ENCODE measurements around the gene HACE1. TPM values are rescaled to one million over a fixed set of nuclear protein-coding genes. Genes with fewer than 3 reads are reported as not detected.

The HACE1 gene
- total RNA-seq, 1 experiment from 2014 or later: 17.4 TPM

GRCh38 chr6:104704191-104704590, 155.5 kb downstream of the HACE1 start:
- Histone ChIP-seq H3K4me3 (no peak overlapping the region), H3K27me3 (replicated peaks) (no peaks in the 10 kb centered on the region), H3K9me3 (replicated peaks) (no peaks in the 10 kb centered on the region), H3K36me3 (no peaks in the 10 kb centered on the region), H3K27ac (no peak overlapping the region; the same call in 1 of the 2 replicates), H3K4me1 (replicated peaks) (peaks cover 14% of the 10 kb centered on the region)
- DNase-seq (ENCODE audit: low read depth in 1 of 2, low spot score in 2 of 2): no peak

- H3K36me3 ChIP-seq: no peaks in the 10 kb centered on the region
- peaks cover 14% of the 10 kb centered on the region for H3K4me1 ChIP-seq (replicated peaks)
- DNase-seq (ENCODE audit: low read depth in 1 of 2, low spot score in 2 of 2): no peak
- no peaks in the 10 kb centered on the region for H3K27me3 ChIP-seq (replicated peaks)
- no peaks in the 10 kb centered on the region for H3K9me3 ChIP-seq (replicated peaks)
- no peak overlapping the region for H3K27ac ChIP-seq
- no peak overlapping the region for H3K4me3 ChIP-seq
Observed at GRCh38 chr6:104702126-104702841, 157.4 kb downstream of the HACE1 start.

DNA sequence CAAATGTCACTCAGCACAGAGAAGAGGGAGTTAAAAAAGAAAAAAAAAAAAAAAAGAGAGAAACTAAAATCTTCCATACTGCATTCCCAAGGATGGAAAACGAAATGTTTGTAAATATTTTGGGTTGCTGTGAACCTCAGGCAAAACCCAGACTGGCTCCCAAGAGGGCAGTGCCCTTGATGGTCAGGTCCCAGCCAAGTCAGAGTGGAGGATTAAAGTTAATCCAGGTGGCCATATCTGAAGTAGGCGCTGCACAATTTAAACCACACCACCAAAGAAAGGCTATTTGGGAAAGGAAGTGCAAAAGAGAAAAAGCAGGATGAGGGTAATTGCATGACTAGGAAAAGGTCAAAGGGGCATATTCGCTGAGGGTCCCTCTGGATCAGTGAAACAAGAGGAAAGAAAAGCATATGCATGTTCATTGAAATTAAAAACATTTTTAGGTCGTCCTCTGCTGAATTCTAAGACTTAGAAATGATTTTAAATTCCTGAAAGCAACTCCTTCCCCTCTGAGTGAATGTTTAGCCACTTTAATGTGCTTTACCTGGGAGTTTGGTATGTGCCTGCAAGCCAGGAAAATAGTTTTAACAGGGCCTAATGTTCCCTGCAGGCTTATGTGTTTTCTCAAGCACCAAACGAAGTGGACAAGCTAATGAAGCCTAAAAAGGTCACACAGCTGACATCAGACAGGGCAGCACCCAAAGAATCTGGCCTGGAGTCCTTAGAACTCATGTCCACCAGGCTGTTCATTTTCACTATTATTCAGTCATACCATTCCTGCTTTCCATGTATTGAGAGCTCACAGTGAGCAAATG, 159.1 kb downstream of the HACE1 start:
- H3K9me3 ChIP-seq (replicated peaks): no peaks in the 10 kb centered on the region
- H3K4me3 ChIP-seq: no peak overlapping the region
- no peaks in the 10 kb centered on the region for H3K27me3 ChIP-seq (replicated peaks)
- DNase-seq (ENCODE audit: low read depth in 1 of 2, low spot score in 2 of 2): no peak
- no peak overlapping the region for H3K27ac ChIP-seq
- peaks cover 13% of the 10 kb centered on the region for H3K4me1 ChIP-seq (replicated peaks)
- no peaks in the 10 kb centered on the region for H3K36me3 ChIP-seq

GRCh38 chr6:104699593-104700329, 160.0 kb downstream of the HACE1 start:
- Histone ChIP-seq H3K4me3 (no peak overlapping the region), H3K36me3 (no peaks in the 10 kb centered on the region), H3K27ac (no peak overlapping the region), H3K27me3 (replicated peaks) (no peaks in the 10 kb centered on the region), H3K4me1 (replicated peaks) (peaks cover 5% of the 10 kb centered on the region), H3K9me3 (replicated peaks) (no peaks in the 10 kb centered on the region)
- no peak for DNase-seq (ENCODE audit: low read depth in 1 of 2, low spot score in 2 of 2)

DNA sequence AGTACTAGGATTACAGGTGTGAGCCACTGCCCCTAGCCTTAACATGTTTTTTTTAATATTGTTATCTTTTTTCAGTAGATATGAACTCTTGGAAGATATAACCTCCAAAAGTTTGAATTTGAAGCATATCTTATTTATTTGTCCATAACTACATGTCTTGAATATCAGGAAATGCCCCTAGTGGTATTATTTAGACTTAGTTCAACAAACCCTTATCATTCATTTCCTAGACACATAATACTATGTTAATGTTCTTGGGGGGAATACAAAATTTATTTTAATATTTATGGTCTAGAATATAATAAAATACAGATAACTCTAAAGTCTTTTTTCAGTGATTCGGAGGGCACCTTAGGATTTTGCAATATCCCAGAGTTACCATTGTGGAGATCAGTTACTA, 160.7 kb downstream of the HACE1 start:
- no peaks in the 10 kb centered on the region for H3K36me3 ChIP-seq
- no peaks in the 10 kb centered on the region for H3K4me1 ChIP-seq (replicated peaks)
- H3K27me3 ChIP-seq (replicated peaks): no peaks in the 10 kb centered on the region
- no peaks in the 10 kb centered on the region for H3K9me3 ChIP-seq (replicated peaks)
- H3K27ac ChIP-seq: no peak overlapping the region
- DNase-seq (ENCODE audit: low read depth in 1 of 2, low spot score in 2 of 2): no peak
- no peak overlapping the region for H3K4me3 ChIP-seq

DNA sequence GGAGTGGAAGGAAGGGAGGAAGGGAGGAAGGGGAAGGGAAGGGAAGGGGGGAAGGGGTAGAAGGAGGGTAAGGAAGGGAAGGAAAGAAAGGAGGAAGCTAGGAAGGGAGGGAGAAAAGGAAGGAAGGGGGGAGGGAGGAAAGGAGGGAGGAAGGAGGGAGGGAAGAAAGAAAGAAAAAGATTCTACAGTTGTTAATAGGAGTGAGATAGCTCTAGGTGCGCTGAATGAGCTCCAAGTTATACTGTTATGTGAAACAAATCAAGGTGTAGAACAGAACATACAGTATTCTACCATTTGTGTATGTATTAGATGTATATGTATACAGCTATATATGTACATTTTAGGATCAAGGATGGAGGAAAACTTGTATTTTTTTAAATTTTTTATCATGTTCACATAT, 167.7 kb downstream of the HACE1 start:
- Histone ChIP-seq H3K27me3 (replicated peaks) (no peaks in the 10 kb centered on the region), H3K36me3 (no peaks in the 10 kb centered on the region), H3K9me3 (replicated peaks) (no peaks in the 10 kb centered on the region), H3K4me3 (no peak overlapping the region), H3K27ac (no peak overlapping the region), H3K4me1 (replicated peaks) (no peaks in the 10 kb centered on the region)
- DNase-seq (ENCODE audit: low read depth in 1 of 2, low spot score in 2 of 2): no peak

DNA sequence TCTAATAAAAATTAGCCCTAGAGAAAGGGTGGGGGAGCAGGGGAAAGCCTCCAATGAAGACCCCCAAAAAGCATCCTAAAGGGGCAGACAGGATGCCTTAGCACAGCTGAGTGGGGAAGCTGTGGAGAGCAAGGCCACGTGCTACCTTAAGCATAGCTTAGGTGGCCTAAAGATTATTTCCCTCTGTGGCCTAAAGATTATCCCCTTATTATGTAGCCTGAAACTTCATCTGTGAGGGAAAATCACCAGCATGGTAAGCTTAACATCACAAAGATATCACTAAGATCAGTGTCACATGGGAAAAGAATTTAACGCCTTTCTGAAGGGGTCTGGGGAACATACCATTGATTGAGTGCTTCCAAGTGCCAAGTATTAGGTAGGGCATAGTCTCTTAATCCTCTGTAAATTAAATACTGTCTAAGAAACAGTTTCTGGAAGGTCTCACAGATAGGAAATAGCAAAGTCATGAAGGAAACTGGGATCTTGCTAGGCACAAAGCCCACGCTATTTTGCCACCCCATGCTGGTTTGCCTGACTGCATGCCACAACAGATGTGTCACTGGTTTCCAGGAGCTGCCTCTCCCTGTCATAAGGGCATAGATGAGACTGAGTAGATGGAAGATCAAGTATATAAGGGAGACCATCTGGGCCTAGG, 170.0 kb downstream of the HACE1 start:
- Histone ChIP-seq H3K36me3 (no peaks in the 10 kb centered on the region), H3K4me3 (no peak overlapping the region), H3K4me1 (replicated peaks) (no peaks in the 10 kb centered on the region), H3K27ac (no peak overlapping the region), H3K27me3 (replicated peaks) (no peaks in the 10 kb centered on the region), H3K9me3 (replicated peaks) (no peaks in the 10 kb centered on the region)
- DNase-seq (ENCODE audit: low read depth in 1 of 2, low spot score in 2 of 2): peak in 1 of 2 experiments; percentile 6

DNA sequence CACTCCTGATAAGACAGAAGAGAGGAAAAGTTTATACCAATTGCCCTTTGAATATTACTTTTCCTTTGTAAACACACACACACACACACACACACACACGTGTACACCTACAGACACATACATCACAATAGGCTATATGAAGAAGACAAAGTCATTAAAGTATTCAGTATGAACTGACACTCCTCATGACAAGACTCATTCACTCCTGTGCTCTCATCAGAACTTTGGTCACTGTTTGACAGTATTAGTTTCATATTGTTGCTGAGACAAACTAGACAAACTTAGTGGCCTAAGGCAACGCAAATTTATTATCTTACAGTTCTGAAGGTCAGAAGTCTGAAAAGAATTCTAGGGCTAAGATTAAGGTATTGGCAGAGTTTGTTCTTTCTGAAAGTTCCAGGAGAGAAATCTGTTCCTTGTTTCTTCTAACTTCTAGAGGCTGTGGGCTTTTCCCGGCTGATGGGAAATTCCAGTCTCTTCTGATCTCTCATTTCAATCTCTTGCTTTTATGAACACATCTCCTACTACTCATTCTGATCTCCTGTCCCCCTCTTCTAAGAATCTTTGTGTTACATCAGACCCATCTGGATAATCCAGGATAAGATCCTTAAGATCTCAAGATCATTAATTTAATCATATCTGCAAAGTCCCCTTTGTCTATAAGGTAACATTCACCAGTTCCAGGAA, 171.3 kb downstream of the HACE1 start:
- Histone ChIP-seq H3K4me3 (no peak overlapping the region), H3K9me3 (replicated peaks) (no peaks in the 10 kb centered on the region), H3K36me3 (no peaks in the 10 kb centered on the region), H3K27ac (no peak overlapping the region), H3K27me3 (replicated peaks) (no peaks in the 10 kb centered on the region), H3K4me1 (replicated peaks) (no peaks in the 10 kb centered on the region)
- DNase-seq (ENCODE audit: low read depth in 1 of 2, low spot score in 2 of 2): no peak

DNA sequence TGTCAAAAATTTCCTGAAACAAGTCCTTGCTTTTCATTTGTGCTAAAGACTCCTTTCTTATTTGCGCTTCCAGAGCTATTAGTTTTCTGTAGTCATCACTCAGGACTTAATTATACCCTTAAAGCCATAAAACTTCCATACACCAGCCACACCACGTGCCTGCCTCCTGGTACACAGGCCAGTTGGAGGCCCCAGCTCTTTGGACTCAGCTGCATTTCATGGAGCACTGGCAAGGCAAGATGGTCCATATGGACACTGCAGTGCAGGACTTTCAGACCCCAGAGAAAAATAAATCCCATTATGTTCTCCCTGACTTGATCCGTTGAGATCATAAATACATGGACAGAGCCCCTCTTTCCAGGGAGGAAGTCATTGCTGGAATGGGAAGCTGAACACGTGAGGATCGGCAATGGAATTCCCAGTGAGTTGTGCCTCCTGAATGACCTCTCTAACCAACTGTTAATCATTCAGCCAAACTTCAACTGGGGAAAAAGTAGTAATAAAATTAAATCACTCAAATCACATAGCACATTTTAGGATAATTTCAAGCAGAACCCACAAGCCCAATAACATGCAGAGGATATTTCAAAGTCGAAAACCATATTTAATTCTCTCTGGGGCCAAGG, 173.1 kb downstream of the HACE1 start:
- Histone ChIP-seq H3K36me3 (no peaks in the 10 kb centered on the region), H3K4me3 (no peak overlapping the region), H3K27me3 (replicated peaks) (no peaks in the 10 kb centered on the region), H3K27ac (no peak overlapping the region), H3K4me1 (replicated peaks) (peaks cover 4% of the 10 kb centered on the region; the same call in 1 of the 2 replicates), H3K9me3 (replicated peaks) (no peaks in the 10 kb centered on the region)
- no peak for DNase-seq (ENCODE audit: low read depth in 1 of 2, low spot score in 2 of 2)

- Histone ChIP-seq H3K9me3 (replicated peaks) (no peaks in the 10 kb centered on the region), H3K27ac (no peak overlapping the region), H3K4me1 (replicated peaks) (peaks cover 4% of the 10 kb centered on the region; the same call in 1 of the 2 replicates), H3K27me3 (replicated peaks) (no peaks in the 10 kb centered on the region), H3K4me3 (no peak overlapping the region), H3K36me3 (no peaks in the 10 kb centered on the region)
- no peak for DNase-seq (ENCODE audit: low read depth in 1 of 2, low spot score in 2 of 2)
Observed at GRCh38 chr6:104685871-104686549, 173.7 kb downstream of the HACE1 start.

- no peak overlapping the region for H3K4me3 ChIP-seq
- H3K4me1 ChIP-seq (replicated peaks): peaks cover 4% of the 10 kb centered on the region; the same call in 1 of the 2 replicates
- H3K9me3 ChIP-seq (replicated peaks): no peaks in the 10 kb centered on the region
- no peaks in the 10 kb centered on the region for H3K27me3 ChIP-seq (replicated peaks)
- H3K36me3 ChIP-seq: no peaks in the 10 kb centered on the region
- no peak overlapping the region for H3K27ac ChIP-seq
- DNase-seq (ENCODE audit: low read depth in 1 of 2, low spot score in 2 of 2): no peak
Observed at GRCh38 chr6:104684911-104685415, 174.8 kb downstream of the HACE1 start.

- no peaks in the 10 kb centered on the region for H3K27me3 ChIP-seq (replicated peaks)
- DNase-seq (ENCODE audit: low read depth in 1 of 2, low spot score in 2 of 2): no peak
- H3K4me3 ChIP-seq: no peak overlapping the region
- H3K27ac ChIP-seq: no peak overlapping the region
- peaks cover 4% of the 10 kb centered on the region; the same call in 1 of the 2 replicates for H3K4me1 ChIP-seq (replicated peaks)
- no peaks in the 10 kb centered on the region for H3K9me3 ChIP-seq (replicated peaks)
- H3K36me3 ChIP-seq: no peaks in the 10 kb centered on the region
Observed at GRCh38 chr6:104683809-104684208, 175.9 kb downstream of the HACE1 start.

Data from SJSA1 (cell line).